CD14-positive monocyte (primary cell): ENCODE results near the gene KRTAP4-11. TPM values are rescaled to one million over a fixed set of nuclear protein-coding genes. Genes with fewer than 3 reads are reported as not detected.
"Not testable (repeated sequence)": the region's sequence is repeated elsewhere in the genome, so short reads cannot be mapped to it uniquely, and the experiment has no call there.

Source experiments
- DNase-seq, 3 donors: peaks; one replicate each; pipeline ENCODE4 v3.0.0-alpha.2; 2011 to 2022
- H2AFZ ChIP-seq: 2 replicates; pipeline ENCODE4 v1.6.0; 2012; ENCODE audit warnings: mild to moderate bottlenecking, low read depth, low read length, inconsistent platforms; ENCODE audit not compliant: insufficient read depth, poor library complexity, severe bottlenecking
- H3K27ac ChIP-seq, 2 donors: 1 replicate in 1 of 2; 2 replicates in 1 of 2; pipeline ENCODE4 v1.5.1; 2012 to 2013; ENCODE audit warnings: low read length in 2 of 2, control low read depth in 1 of 2, inconsistent platforms in 1 of 2, low read depth in 1 of 2, mild to moderate bottlenecking in 1 of 2
- H3K27me3 ChIP-seq, 2 donors: one replicate each; pipeline versions ENCODE4 v1.6.0 to v1.6.1; 2011 to 2013; ENCODE audit warnings: low read length in 2 of 2; ENCODE audit not compliant: control insufficient read depth in 2 of 2, insufficient read depth in 2 of 2
- H3K36me3 ChIP-seq, 2 donors: replicated peaks in 1 of 2; 1 replicate in 1 of 2; 2 replicates in 1 of 2; pipeline versions ENCODE4 v1.5.1 to v1.6.1; 2012 to 2013; ENCODE audit warnings: low read length in 2 of 2, control low read depth in 1 of 2, inconsistent platforms in 1 of 2, mild to moderate bottlenecking in 1 of 2; ENCODE audit not compliant: insufficient read depth in 2 of 2, control insufficient read depth in 1 of 2
- H3K4me1 ChIP-seq, 2 donors: 1 replicate in 1 of 2; 2 replicates in 1 of 2; pipeline versions ENCODE4 v1.5.1 to v1.6.1; 2012 to 2013; ENCODE audit warnings: low read length in 2 of 2, control low read depth in 1 of 2, inconsistent platforms in 1 of 2, mild to moderate bottlenecking in 1 of 2, moderate library complexity in 1 of 2; ENCODE audit not compliant: insufficient read depth in 2 of 2, control insufficient read depth in 1 of 2
- H3K4me2 ChIP-seq: replicated peaks from 2 replicates; pipeline ENCODE3; 2012; ENCODE audit warnings: low read length, moderate library complexity, mild to moderate bottlenecking; ENCODE audit not compliant: poor library complexity, severe bottlenecking; ENCODE audit errors: extremely low read depth
- H3K4me3 ChIP-seq, 3 experiments: fragments of 200-600 bp in 1 of 3; sonication (generic) in 1 of 3; replicated peaks in 1 of 3; 1 replicate in 2 of 3; 2 replicates in 1 of 3; pipeline ENCODE4 v1.5.1; 2011 to 2013; ENCODE audit warnings: low read length in 3 of 3, mild to moderate bottlenecking in 3 of 3, control low read depth in 2 of 3, low read depth in 2 of 3, inconsistent platforms in 1 of 3, moderate library complexity in 1 of 3
- H3K79me2 ChIP-seq: 2 replicates; pipeline ENCODE4 v1.6.0; 2012; ENCODE audit warnings: mild to moderate bottlenecking, control low read depth, inconsistent platforms, low read length, moderate library complexity; ENCODE audit not compliant: insufficient read depth
- H3K9ac ChIP-seq: 2 replicates; pipeline ENCODE4 v1.6.0; 2017; ENCODE audit warnings: low read length, mild to moderate bottlenecking; ENCODE audit not compliant: insufficient read depth, poor library complexity, severe bottlenecking
- H3K9me3 ChIP-seq, 2 donors: replicated peaks in 1 of 2; 1 replicate in 1 of 2; 2 replicates in 1 of 2; pipeline versions ENCODE4 v1.5.1 to v1.6.1; 2012 to 2013; ENCODE audit warnings: low read length in 2 of 2, control low read depth in 1 of 2; ENCODE audit not compliant: control insufficient read depth in 1 of 2, insufficient read depth in 1 of 2
- H4K20me1 ChIP-seq: 2 replicates; pipeline ENCODE4 v1.6.0; 2012; ENCODE audit warnings: mild to moderate bottlenecking, low read length, control low read depth, moderate library complexity; ENCODE audit not compliant: insufficient read depth
- H3K27ac Mint-ChIP-seq, 7 donors: one replicate each; pipeline ENCODE4 v1.8.0; 2020; ENCODE audit warnings: mild to moderate bottlenecking in 7 of 7, mixed read lengths in 7 of 7, moderate library complexity in 6 of 7, inconsistent platforms in 2 of 7
- H3K27me3 Mint-ChIP-seq, 3 donors: one replicate each; pipeline ENCODE4 v1.8.0; 2021 to 2022; ENCODE audit warnings: low read depth in 3 of 3, mild to moderate bottlenecking in 3 of 3, mixed read lengths in 3 of 3, moderate library complexity in 3 of 3, inconsistent platforms in 1 of 3
- H3K36me3 Mint-ChIP-seq, 2 donors: one replicate each; pipeline ENCODE4 v1.8.0; 2020; ENCODE audit warnings: mixed read lengths in 2 of 2, inconsistent platforms in 1 of 2, mild to moderate bottlenecking in 1 of 2
- H3K4me1 Mint-ChIP-seq: one replicate; pipeline ENCODE4 v1.8.0; 2020; ENCODE audit warnings: mild to moderate bottlenecking, mixed read lengths
- H3K4me3 Mint-ChIP-seq, 2 donors: one replicate each; pipeline ENCODE4 v1.8.0; 2020; ENCODE audit warnings: mild to moderate bottlenecking in 2 of 2, mixed read lengths in 2 of 2, moderate library complexity in 1 of 2
- H3K9me3 Mint-ChIP-seq, 7 donors: one replicate each; pipeline ENCODE4 v1.8.0; 2020 to 2022; ENCODE audit warnings: mixed read lengths in 7 of 7, mild to moderate bottlenecking in 6 of 7, moderate library complexity in 6 of 7, inconsistent platforms in 2 of 7
- CTCF ChIP-seq: fragments of 200-600 bp; IDR thresholded peaks from one replicate; pipeline ENCODE4 v1.8.0; 2022; ENCODE audit warnings: antibody characterized with exemption, mild to moderate bottlenecking
- WGBS: methylation state at CpG from one replicate; pipeline ENCODE4 v1.1.5; 2013; ENCODE audit warnings: missing lambda C conversion rate; ENCODE audit not compliant: insufficient coverage; 5-methylcytosine and 5-hydroxymethylcytosine counted together
- intact Hi-C, 2 donors: fragments of 100-400 bp; cut with micrococcal nuclease; formaldehyde crosslinking; loops; one replicate each; pipeline versions ENCODE4 v1.15.0 to v1.15.1; 2023
- polyA plus RNA-seq, 3 donors: library from polyadenylated mRNA; depleted of rRNA in 1 of 3; unstranded in 2 of 3; stranded (reverse) in 1 of 3; fragments of 300-500 nt in 2 of 3; fragments of >200 nt in 1 of 3; fragmentation: Illumina TruSeq in 2 of 3; gene quantifications; 1 replicate in 2 of 3; 2 replicates in 1 of 3; pipeline ENCODE4 v1.2.3, GENCODE V29; 2012 to 2021

The KRTAP4-11 gene
- polyA plus RNA-seq, 3 donors, result not detected

- Histone ChIP-seq H3K27me3 (no peaks in the 10 kb centered on the region), H3K79me2 (no peaks in the 10 kb centered on the region), H4K20me1 (no peaks in the 10 kb centered on the region), H2AFZ (no peak overlapping the region), H3K27ac (no peak overlapping the region), H3K4me2 (no peak overlapping the region), H3K4me1 (no peaks in the 10 kb centered on the region), H3K9ac (no peak overlapping the region), H3K36me3 (no peaks in the 10 kb centered on the region), H3K9me3 (peaks cover 3 to 8% of the 10 kb centered on the region in 2 donors), H3K4me3 (no peak overlapping the region)
- WGBS, result 95% methylated on average over 4 of the region's 7 CpGs
- DNase-seq, result no peak
- H3K9me3 Mint-ChIP-seq, result peaks cover 0 to 14% (median 7%) of the 10 kb centered on the region in 7 donors
- intact Hi-C loops, result no loop called here
- peaks cover 0 to 5% (median 0%) of the 10 kb centered on the region in 3 donors for H3K27me3 Mint-ChIP-seq
- TF ChIP-seq CTCF, result no peak
- H3K4me1 Mint-ChIP-seq, result peaks cover 5% of the 10 kb centered on the region
- H3K36me3 Mint-ChIP-seq, result no peaks in the 10 kb centered on the region
- H3K27ac Mint-ChIP-seq, result no peak overlapping the region
- no peak overlapping the region for H3K4me3 Mint-ChIP-seq
These were observed 22.1 kb downstream of the KRTAP4-11 start for GRCh38 chr17:41096055-41096454.

GRCh38 chr17:41088760-41089352 lies 29.3 kb downstream of the KRTAP4-11 start:
- H3K27ac Mint-ChIP-seq, intact Hi-C loops, H3K4me1 Mint-ChIP-seq, H3K36me3 ChIP-seq, H3K36me3 Mint-ChIP-seq, H3K4me3 ChIP-seq, H3K79me2 ChIP-seq, H3K9me3 ChIP-seq, H3K4me3 Mint-ChIP-seq, H3K27me3 ChIP-seq, H3K27ac ChIP-seq, H3K4me1 ChIP-seq, DNase-seq, H3K4me2 ChIP-seq, H3K9ac ChIP-seq, H2AFZ ChIP-seq, H3K27me3 Mint-ChIP-seq, H4K20me1 ChIP-seq: not testable (repeated sequence)
- no CpG with 5 or more reads among the region's 4 CpGs for WGBS
- H3K9me3 Mint-ChIP-seq, result peaks cover 0 to 12% (median 7%) of the 10 kb centered on the region in 7 donors

- H3K4me2 ChIP-seq, H3K9me3 Mint-ChIP-seq, intact Hi-C loops, H3K4me1 Mint-ChIP-seq, H3K36me3 ChIP-seq, H3K27me3 Mint-ChIP-seq, H3K27ac ChIP-seq, H3K27me3 ChIP-seq, H3K4me3 Mint-ChIP-seq, H3K79me2 ChIP-seq, H3K4me1 ChIP-seq, H4K20me1 ChIP-seq, H3K36me3 Mint-ChIP-seq, DNase-seq, H3K9me3 ChIP-seq, H3K9ac ChIP-seq, H2AFZ ChIP-seq, H3K4me3 ChIP-seq, H3K27ac Mint-ChIP-seq: not testable (repeated sequence)
- WGBS, result 90% methylated on average over 9 of the region's 14 CpGs
These were observed 33.9 kb downstream of the KRTAP4-11 start, which contains the start of gene KRTAP4-7 for GRCh38 chr17:41084100-41084856. Gene KRTAP4-7 (plus strand): TSS chr17:41084150. CDS start chr17:41084207, 57 bp downstream.

GRCh38 chr17:41083427-41083826 lies 34.7 kb downstream of the KRTAP4-11 start:
- H3K4me3 ChIP-seq, H3K27ac ChIP-seq, DNase-seq, H3K4me2 ChIP-seq, H3K27me3 Mint-ChIP-seq, H2AFZ ChIP-seq, H3K27ac Mint-ChIP-seq, H3K9me3 Mint-ChIP-seq, H3K9me3 ChIP-seq, H3K79me2 ChIP-seq, H3K9ac ChIP-seq, intact Hi-C loops, H4K20me1 ChIP-seq, H3K4me3 Mint-ChIP-seq, H3K36me3 ChIP-seq, H3K4me1 Mint-ChIP-seq, H3K36me3 Mint-ChIP-seq, H3K27me3 ChIP-seq, H3K4me1 ChIP-seq: not testable (repeated sequence)
- WGBS, result no CpG with 5 or more reads among the region's 2 CpGs
